GM19324 (cell line): Measurements from ENCODE around the gene INPP1.
"Not testable (repeated sequence)": the region's sequence is repeated elsewhere in the genome, so short reads cannot be mapped to it uniquely, and the experiment has no call there.

Experiments
- ATAC-seq: cut with Tn5 transposase; IDR thresholded peaks from one replicate; pipeline ENCODE4 v1.9.1; 2021; ENCODE audit warnings: mild to moderate bottlenecking, moderate library complexity; ENCODE audit not compliant: unreplicated experiment, low FRiP score

The INPP1 gene

GRCh38 chr2:190333395-190333794, 10.0 kb upstream of the INPP1 start:
- no peak for ATAC-seq

GRCh38 chr2:190333928-190334327, 9.5 kb upstream of the INPP1 start:
- no peak for ATAC-seq

GRCh38 chr2:190334479-190335224, 8.7 kb upstream of the INPP1 start:
- no peak for ATAC-seq

- no peak for ATAC-seq
Observed at GRCh38 chr2:190335225-190335559, 8.2 kb upstream of the INPP1 start.

GRCh38 chr2:190335584-190335983, 7.8 kb upstream of the INPP1 start:
- not testable (repeated sequence) for ATAC-seq

- ATAC-seq, result no peak
Observed at GRCh38 chr2:190336420-190336819, 7.0 kb upstream of the INPP1 start.

GRCh38 chr2:190338453-190338852, 4.9 kb upstream of the INPP1 start:
- ATAC-seq, result no peak

GRCh38 chr2:190339394-190339793, 4.0 kb upstream of the INPP1 start:
- ATAC-seq, result no peak

- no peak for ATAC-seq
Observed at GRCh38 chr2:190340369-190340768, 3.0 kb upstream of the INPP1 start.

GRCh38 chr2:190342611-190343010, 778 bp upstream of the INPP1 start:
- no peak for ATAC-seq

GRCh38 chr2:190343089-190343535, 277 bp upstream of the INPP1 start:
- no peak for ATAC-seq

GRCh38 chr2:190344276-190344827, 963 bp downstream of the INPP1 start:
- ATAC-seq, result peak; percentile 79

GRCh38 chr2:190350371-190350770, 7.0 kb downstream of the INPP1 start:
- ATAC-seq, result no peak

- no peak for ATAC-seq
Observed at GRCh38 chr2:190351955-190352354, 8.6 kb downstream of the INPP1 start.

- no peak for ATAC-seq
Observed at GRCh38 chr2:190352668-190353536, 9.5 kb downstream of the INPP1 start.

GRCh38 chr2:190353537-190353899, 10.1 kb downstream of the INPP1 start:
- no peak for ATAC-seq

- no peak for ATAC-seq
Observed at GRCh38 chr2:190354003-190354690, 10.8 kb downstream of the INPP1 start.

- ATAC-seq, result no peak
Observed at GRCh38 chr2:190355968-190356644, 12.7 kb downstream of the INPP1 start.

GRCh38 chr2:190357600-190357999, 14.2 kb downstream of the INPP1 start:
- ATAC-seq, result no peak

- not testable (repeated sequence) for ATAC-seq
Observed at GRCh38 chr2:190358655-190359448, 15.5 kb downstream of the INPP1 start.
